H9 (cell line): ENCODE results near the gene ODF4. TPM values are rescaled to one million over a fixed set of nuclear protein-coding genes. Genes with fewer than 3 reads are reported as not detected.
"Not testable (repeated sequence)": the region's sequence is repeated elsewhere in the genome, so short reads cannot be mapped to it uniquely, and the experiment has no call there.

Experiments
- DNase-seq: peaks from one replicate; pipeline ENCODE4 v3.0.0-alpha.2; 2017
- H2AFZ ChIP-seq: one replicate; pipeline ENCODE4 v1.6.1; 2013; ENCODE audit warnings: mild to moderate bottlenecking, low read length, control low read depth, moderate library complexity
- H2AK5ac ChIP-seq: 2 replicates; pipeline ENCODE4 v1.6.1; 2013; ENCODE audit warnings: low read length, control low read depth, mixed read lengths; ENCODE audit not compliant: insufficient read length
- H2BK120ac ChIP-seq: one replicate; pipeline ENCODE4 v1.6.1; 2013; ENCODE audit warnings: low read depth, mild to moderate bottlenecking, low read length, control low read depth, inconsistent platforms; ENCODE audit not compliant: poor library complexity, severe bottlenecking
- H2BK12ac ChIP-seq: 2 replicates; pipeline ENCODE4 v1.6.1; 2013; ENCODE audit warnings: low read length, control low read depth, mixed read lengths, low read depth; ENCODE audit not compliant: insufficient read length
- H2BK15ac ChIP-seq: 2 replicates; pipeline ENCODE4 v1.6.1; 2013; ENCODE audit warnings: low read depth, low read length, control low read depth
- H2BK20ac ChIP-seq: one replicate; pipeline ENCODE4 v1.6.1; 2013; ENCODE audit warnings: low read depth, mild to moderate bottlenecking, low read length, control low read depth, inconsistent platforms; ENCODE audit not compliant: poor library complexity, severe bottlenecking
- H2BK5ac ChIP-seq: 2 replicates; pipeline ENCODE4 v1.6.1; 2013; ENCODE audit warnings: low read length, control low read depth, mixed read lengths; ENCODE audit not compliant: insufficient read length
- H3K14ac ChIP-seq: 2 replicates; pipeline ENCODE4 v1.6.1; 2013; ENCODE audit warnings: low read length, control low read depth; ENCODE audit not compliant: insufficient read depth
- H3K18ac ChIP-seq: 2 replicates; pipeline ENCODE4 v1.6.1; 2013; ENCODE audit warnings: low read depth, mild to moderate bottlenecking, mixed read lengths, low read length, control low read depth; ENCODE audit not compliant: insufficient read length
- H3K23ac ChIP-seq: 2 replicates; pipeline ENCODE4 v1.6.1; 2013; ENCODE audit warnings: low read length, control low read depth, mixed read lengths, low read depth; ENCODE audit not compliant: insufficient read length
- H3K23me2 ChIP-seq: 2 replicates; pipeline ENCODE4 v1.6.1; 2013; ENCODE audit warnings: low read depth, mild to moderate bottlenecking, mixed read lengths, low read length, control low read depth; ENCODE audit not compliant: insufficient read length, poor library complexity, severe bottlenecking
- H3K27ac ChIP-seq: 2 replicates; pipeline ENCODE4 v1.5.1; 2013; ENCODE audit warnings: low read length, control low read depth, mixed read lengths, low read depth; ENCODE audit not compliant: insufficient read length
- H3K27me3 ChIP-seq: 2 replicates; pipeline ENCODE4 v1.6.1; 2013; ENCODE audit warnings: low read length, control low read depth, inconsistent platforms; ENCODE audit not compliant: insufficient read depth
- H3K4ac ChIP-seq: 2 replicates; pipeline ENCODE4 v1.6.1; 2013; ENCODE audit warnings: low read depth, mild to moderate bottlenecking, control low read depth, inconsistent platforms, low read length, moderate library complexity
- H3K4me1 ChIP-seq: 2 replicates; pipeline ENCODE4 v1.6.1; 2013; ENCODE audit warnings: low read length, control low read depth, inconsistent platforms; ENCODE audit not compliant: insufficient read depth
- H3K4me2 ChIP-seq: 2 replicates; pipeline ENCODE4 v1.6.1; 2013; ENCODE audit warnings: low read length, control low read depth, mixed read lengths; ENCODE audit not compliant: insufficient read length, insufficient read depth
- H3K56ac ChIP-seq: 2 replicates; pipeline ENCODE4 v1.6.1; 2013; ENCODE audit warnings: low read depth, mild to moderate bottlenecking, mixed read lengths, low read length, control low read depth; ENCODE audit not compliant: insufficient read length
- H3K79me1 ChIP-seq: 2 replicates; pipeline ENCODE4 v1.6.1; 2013; ENCODE audit warnings: low read depth, mild to moderate bottlenecking, moderate library complexity, low read length, control low read depth, inconsistent platforms; ENCODE audit not compliant: insufficient read depth, poor library complexity, severe bottlenecking
- H3K79me2 ChIP-seq: 2 replicates; pipeline ENCODE4 v1.6.1; 2013; ENCODE audit warnings: low read length, control low read depth, inconsistent platforms; ENCODE audit not compliant: insufficient read depth
- H3K9ac ChIP-seq: 2 replicates; pipeline ENCODE4 v1.6.1; 2013; ENCODE audit warnings: low read length, control low read depth, mixed read lengths; ENCODE audit not compliant: insufficient read length; ENCODE audit errors: extremely low read depth
- H3K9me3 ChIP-seq: one replicate; pipeline ENCODE4 v1.6.1; 2013; ENCODE audit warnings: low read depth, low read length, inconsistent platforms; ENCODE audit not compliant: control insufficient read depth
- H3T11ph ChIP-seq: one replicate; pipeline ENCODE4 v1.6.1; 2013; ENCODE audit warnings: mild to moderate bottlenecking, low read length, control low read depth, inconsistent platforms
- H4K20me1 ChIP-seq: one replicate; pipeline ENCODE4 v1.6.1; 2013; ENCODE audit not compliant: control insufficient read depth, insufficient read length, insufficient read depth
- H4K5ac ChIP-seq: 2 replicates; pipeline ENCODE4 v1.6.1; 2013; ENCODE audit warnings: low read depth, mild to moderate bottlenecking, mixed read lengths, low read length, control low read depth; ENCODE audit not compliant: insufficient read length
- H4K8ac ChIP-seq: replicated peaks from 2 replicates; pipeline ENCODE4 v1.6.1; 2013; ENCODE audit warnings: low read length, control low read depth, mixed read lengths, low read depth; ENCODE audit not compliant: insufficient read length
- H4K91ac ChIP-seq: 2 replicates; pipeline ENCODE4 v1.6.1; 2013; ENCODE audit warnings: low read depth, mild to moderate bottlenecking, moderate library complexity, mixed read lengths, low read length, control low read depth; ENCODE audit not compliant: insufficient read length
- H3K27ac Mint-ChIP-seq, 3 experiments: 2 replicates in 2 of 3; 3 replicates in 1 of 3; pipeline ENCODE4 v1.8.0; 2020 to 2021; ENCODE audit warnings: mixed read lengths in 3 of 3, mild to moderate bottlenecking in 1 of 3, moderate library complexity in 1 of 3
- H3K27me3 Mint-ChIP-seq: 2 replicates; pipeline ENCODE4 v1.8.0; 2021; ENCODE audit warnings: low read depth, mild to moderate bottlenecking, moderate library complexity, mixed read lengths
- H3K36me3 Mint-ChIP-seq, 3 experiments: 2 replicates in 2 of 3; 3 replicates in 1 of 3; pipeline ENCODE4 v1.8.0; 2020 to 2021; ENCODE audit warnings: low read depth in 3 of 3, mixed read lengths in 3 of 3; ENCODE audit not compliant: insufficient read depth in 1 of 3
- H3K4me1 Mint-ChIP-seq, 2 experiments: 2 replicates each; pipeline ENCODE4 v1.8.0; 2020; ENCODE audit warnings: mixed read lengths in 2 of 2
- H3K4me3 Mint-ChIP-seq, 2 experiments: 2 replicates in 1 of 2; 3 replicates in 1 of 2; pipeline ENCODE4 v1.8.0; 2020 to 2021; ENCODE audit warnings: mild to moderate bottlenecking in 2 of 2, mixed read lengths in 2 of 2, moderate library complexity in 1 of 2
- H3K9me3 Mint-ChIP-seq, 2 experiments: 2 replicates in 1 of 2; 3 replicates in 1 of 2; pipeline ENCODE4 v1.8.0; 2020; ENCODE audit warnings: mild to moderate bottlenecking in 2 of 2, mixed read lengths in 2 of 2, moderate library complexity in 1 of 2
- WGBS: extraction: QIAGEN DNeasy Blood & Tissue Kit; methylation state at CpG from one replicate; pipeline ENCODE4 v1.1.7; 2013; ENCODE audit warnings: missing lambda C conversion rate, low lambda C conversion rate, mixed read lengths; ENCODE audit not compliant: insufficient read length; ENCODE audit errors: extremely low coverage; 5-methylcytosine and 5-hydroxymethylcytosine counted together
- total RNA-seq: library from RNA; stranded (reverse); gene quantifications from 2 replicates; pipeline ENCODE4 v1.2.1, GENCODE V29; 2021
- TF ChIP-seq, protein P1 (sequence below): fragments of 200-600 bp; sonication (generic); conservative IDR thresholded peaks from 3 replicates; pipeline ENCODE4 v1.8.0; 2021; ENCODE audit warnings: antibody characterized with exemption, mild to moderate bottlenecking

The ODF4 gene
- total RNA-seq, 1 experiment from 2014 or later = not detected

DNA sequence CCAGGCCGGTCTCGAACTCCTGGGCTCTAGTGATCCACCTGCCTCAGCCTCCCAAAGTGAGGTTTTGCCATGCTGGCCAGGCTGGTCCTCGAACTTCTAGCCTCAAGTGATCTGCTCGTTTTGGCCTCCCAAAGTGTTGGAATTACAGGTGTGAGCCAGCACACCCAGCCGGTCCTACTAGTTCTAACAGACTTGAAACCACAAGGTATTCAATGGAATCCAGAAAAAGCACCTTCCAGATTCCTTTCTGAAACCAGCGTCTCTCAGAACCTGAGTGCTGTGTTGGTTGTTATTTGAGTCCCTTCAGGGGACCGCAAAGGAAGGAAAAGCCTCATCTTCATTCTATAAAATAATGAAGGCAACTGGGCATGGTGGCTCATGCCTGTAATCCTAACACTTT, 32.8 kb downstream of the ODF4 start:
- WGBS = no CpG with 5 or more reads among the region's 7 CpGs

DNA sequence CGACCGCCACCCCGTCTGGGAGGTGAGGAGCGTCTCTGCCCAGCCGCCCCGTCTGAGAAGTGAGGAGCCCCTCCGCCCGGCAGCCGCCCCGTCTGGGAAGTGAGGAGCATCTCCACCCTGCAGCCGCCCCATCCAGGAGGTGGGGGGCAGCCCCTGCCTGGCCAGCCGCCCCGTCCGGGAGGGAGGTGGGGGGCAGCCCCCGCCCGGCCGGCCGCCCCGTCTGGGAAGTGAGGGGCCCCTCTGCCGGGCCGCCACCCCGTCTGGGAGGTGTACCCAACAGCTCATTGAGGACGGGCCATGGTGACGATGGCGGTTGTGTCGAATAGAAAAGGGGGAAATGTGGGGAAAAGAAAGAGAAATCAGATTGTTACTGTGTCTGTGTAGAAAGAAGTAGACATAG, 34.2 kb downstream of the ODF4 start:
- H2BK20ac ChIP-seq, H3K4ac ChIP-seq, H2BK12ac ChIP-seq, H3K14ac ChIP-seq, H3T11ph ChIP-seq, H3K9me3 Mint-ChIP-seq, H3K23me2 ChIP-seq, H3K27ac Mint-ChIP-seq, H3K23ac ChIP-seq, H3K9ac ChIP-seq, H3K27me3 Mint-ChIP-seq, H4K8ac ChIP-seq, H2AK5ac ChIP-seq, H3K4me1 ChIP-seq, H3K27me3 ChIP-seq, H3K4me3 Mint-ChIP-seq, H2BK120ac ChIP-seq, H3K18ac ChIP-seq, H4K91ac ChIP-seq, H3K79me2 ChIP-seq, H3K27ac ChIP-seq, DNase-seq, H3K9me3 ChIP-seq, H3K56ac ChIP-seq, H2AFZ ChIP-seq, H2BK15ac ChIP-seq, H4K20me1 ChIP-seq, H4K5ac ChIP-seq, H3K79me1 ChIP-seq, H3K4me2 ChIP-seq, H2BK5ac ChIP-seq: not testable (repeated sequence)
- Mint-ChIP-seq H3K36me3 (peaks cover 16 to 65% (median 61%) of the 10 kb centered on the region in 3 experiments), H3K4me1 (peaks cover 22 to 23% of the 10 kb centered on the region in 2 experiments)
- WGBS = no CpG with 5 or more reads among the region's 26 CpGs

More for the DNA sequence above, 32.8 kb downstream of the ODF4 start:
- no peak overlapping the region for H2BK5ac ChIP-seq
- TF ChIP-seq, protein P1, sequence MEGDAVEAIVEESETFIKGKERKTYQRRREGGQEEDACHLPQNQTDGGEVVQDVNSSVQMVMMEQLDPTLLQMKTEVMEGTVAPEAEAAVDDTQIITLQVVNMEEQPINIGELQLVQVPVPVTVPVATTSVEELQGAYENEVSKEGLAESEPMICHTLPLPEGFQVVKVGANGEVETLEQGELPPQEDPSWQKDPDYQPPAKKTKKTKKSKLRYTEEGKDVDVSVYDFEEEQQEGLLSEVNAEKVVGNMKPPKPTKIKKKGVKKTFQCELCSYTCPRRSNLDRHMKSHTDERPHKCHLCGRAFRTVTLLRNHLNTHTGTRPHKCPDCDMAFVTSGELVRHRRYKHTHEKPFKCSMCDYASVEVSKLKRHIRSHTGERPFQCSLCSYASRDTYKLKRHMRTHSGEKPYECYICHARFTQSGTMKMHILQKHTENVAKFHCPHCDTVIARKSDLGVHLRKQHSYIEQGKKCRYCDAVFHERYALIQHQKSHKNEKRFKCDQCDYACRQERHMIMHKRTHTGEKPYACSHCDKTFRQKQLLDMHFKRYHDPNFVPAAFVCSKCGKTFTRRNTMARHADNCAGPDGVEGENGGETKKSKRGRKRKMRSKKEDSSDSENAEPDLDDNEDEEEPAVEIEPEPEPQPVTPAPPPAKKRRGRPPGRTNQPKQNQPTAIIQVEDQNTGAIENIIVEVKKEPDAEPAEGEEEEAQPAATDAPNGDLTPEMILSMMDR = no peak
- no peak overlapping the region for H2AFZ ChIP-seq
- no peak overlapping the region for H3K18ac ChIP-seq
- H3K4me2 ChIP-seq = no peak overlapping the region
- no peak overlapping the region for H4K91ac ChIP-seq
- no peak overlapping the region for H3K4ac ChIP-seq
- H3K9ac ChIP-seq = no peak overlapping the region
- peaks cover 0 to 1% of the 10 kb centered on the region in 2 experiments; a peak in 1 of 5 replicates for H3K9me3 Mint-ChIP-seq
- H3K27me3 Mint-ChIP-seq = no peaks in the 10 kb centered on the region
- no peak for DNase-seq
- H4K5ac ChIP-seq = no peak overlapping the region
- no peaks in the 10 kb centered on the region for H3K27me3 ChIP-seq
- H3K9me3 ChIP-seq = no peaks in the 10 kb centered on the region
- H3K56ac ChIP-seq = no peak overlapping the region
- no peak overlapping the region for H3K27ac Mint-ChIP-seq
- no peaks in the 10 kb centered on the region for H4K20me1 ChIP-seq
- no peak overlapping the region for H2AK5ac ChIP-seq
- peaks cover 17% of the 10 kb centered on the region in 2 experiments for H3K4me1 Mint-ChIP-seq
- peaks cover 8% of the 10 kb centered on the region for H3K23me2 ChIP-seq
- H3K4me1 ChIP-seq = peaks cover 3% of the 10 kb centered on the region; the same call in 1 of the 2 replicates
- no peak overlapping the region for H3T11ph ChIP-seq
- no peak overlapping the region for H3K27ac ChIP-seq
- H3K79me1 ChIP-seq = no peaks in the 10 kb centered on the region
- no peak overlapping the region for H3K14ac ChIP-seq
- H3K79me2 ChIP-seq = no peaks in the 10 kb centered on the region
- H3K23ac ChIP-seq = no peak overlapping the region
- no peak overlapping the region for H2BK15ac ChIP-seq
- H3K4me3 Mint-ChIP-seq = no peak overlapping the region; a peak in 1 of 5 replicates
- H2BK20ac ChIP-seq = no peak overlapping the region
- no peak overlapping the region for H4K8ac ChIP-seq
- H2BK120ac ChIP-seq = no peak overlapping the region
- H3K36me3 Mint-ChIP-seq = peaks cover 7 to 59% (median 58%) of the 10 kb centered on the region in 3 experiments
- H2BK12ac ChIP-seq = no peak overlapping the region
